GM18870 (cell line): Measurements from ENCODE around the gene LMO1.

Source experiments
- ATAC-seq: cut with Tn5 transposase; IDR thresholded peaks from one replicate; pipeline ENCODE4 v1.9.1; 2021; ENCODE audit warnings: moderate library complexity; ENCODE audit not compliant: unreplicated experiment

Gene LMO1

GRCh38 chr11:8266246-8267241 lies 2.9 kb upstream of the LMO1 start:
- ATAC-seq = no peak

GRCh38 chr11:8265681-8266241 lies 2.1 kb upstream of the LMO1 start:
- no peak for ATAC-seq

- ATAC-seq = no peak
These were observed 439 bp downstream of the LMO1 start for GRCh38 chr11:8263109-8263768.

GRCh38 chr11:8262552-8263108 lies 1.0 kb downstream of the LMO1 start:
- no peak for ATAC-seq

GRCh38 chr11:8261921-8262551 lies 1.6 kb downstream of the LMO1 start:
- ATAC-seq = no peak

GRCh38 chr11:8261291-8261690 lies 2.4 kb downstream of the LMO1 start:
- ATAC-seq = no peak

GRCh38 chr11:8260202-8260966 lies 3.3 kb downstream of the LMO1 start:
- no peak for ATAC-seq

GRCh38 chr11:8259306-8259959 lies 4.2 kb downstream of the LMO1 start:
- ATAC-seq = no peak

GRCh38 chr11:8258784-8259183 lies 4.9 kb downstream of the LMO1 start:
- no peak for ATAC-seq

GRCh38 chr11:8258289-8258688 lies 5.4 kb downstream of the LMO1 start:
- ATAC-seq = no peak

GRCh38 chr11:8257003-8257664 lies 6.5 kb downstream of the LMO1 start:
- no peak for ATAC-seq

- no peak for ATAC-seq
These were observed 7.2 kb downstream of the LMO1 start for GRCh38 chr11:8256271-8257002.

- ATAC-seq = no peak
These were observed 10.1 kb downstream of the LMO1 start for GRCh38 chr11:8253566-8253965.

- no peak for ATAC-seq
These were observed 10.7 kb downstream of the LMO1 start for GRCh38 chr11:8252946-8253345.

GRCh38 chr11:8252388-8252787 lies 11.3 kb downstream of the LMO1 start:
- ATAC-seq = no peak

GRCh38 chr11:8251616-8252295 lies 11.9 kb downstream of the LMO1 start:
- ATAC-seq = no peak

- ATAC-seq = no peak
These were observed 12.6 kb downstream of the LMO1 start for GRCh38 chr11:8250981-8251615.

- ATAC-seq = no peak
These were observed 13.2 kb downstream of the LMO1 start for GRCh38 chr11:8250434-8250833.
